Stimulated activated CD4-positive, alpha-beta T cell treated with anti-CD3 and anti-CD28 coated beads, Interleukin-1b, Interleukin-23, amount 100 ng/mL, for 4 hours (primary cell): Measurements from ENCODE around the gene APOA1.

Source experiments
- DNase-seq, 2 donors: peaks; one replicate each; pipeline ENCODE4 v3.0.0-alpha.2; 2020; ENCODE audit warnings: low read depth in 2 of 2

APOA1 gene

DNA sequence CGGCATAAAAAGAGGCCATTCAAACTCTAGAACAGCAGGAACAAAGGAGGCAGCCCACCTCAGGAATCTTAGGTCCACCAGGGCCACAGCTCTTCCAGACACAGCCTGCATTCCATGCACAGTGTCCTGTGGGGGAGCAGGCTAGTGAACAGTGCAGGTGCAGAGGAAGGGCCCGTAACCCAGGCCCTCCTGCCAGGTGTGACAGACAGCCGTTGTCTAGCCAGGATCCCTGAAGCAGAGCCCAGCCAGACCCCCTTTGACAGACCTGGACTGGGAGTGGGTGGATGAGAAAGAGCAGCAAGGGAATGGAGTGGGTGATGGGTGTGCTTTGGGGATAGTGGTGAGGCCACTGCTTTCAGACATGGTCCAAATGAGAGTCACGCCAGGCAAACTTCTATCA, 48.4 kb downstream of the APOA1 start:
- DNase-seq: no peak

DNA sequence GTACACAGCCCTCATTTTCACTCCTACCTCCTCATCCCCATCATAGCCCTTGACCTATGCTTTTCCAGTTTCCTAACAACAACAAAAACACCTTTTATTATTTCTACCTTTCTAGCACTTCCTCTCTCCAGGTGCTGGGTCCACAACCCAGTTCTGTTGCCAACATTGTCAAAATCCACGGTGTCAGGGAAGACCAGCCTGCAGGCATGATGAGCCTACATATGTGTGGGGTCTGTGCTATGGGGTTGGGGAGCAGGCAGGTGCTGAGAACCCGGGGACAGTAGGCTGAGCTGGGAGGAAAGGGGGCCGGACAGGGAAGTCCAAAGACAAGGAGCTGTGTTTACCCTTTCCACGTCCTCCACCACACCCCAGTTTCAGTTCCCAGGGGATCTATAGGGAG, 48.9 kb downstream of the APOA1 start:
- DNase-seq: no peak

DNA sequence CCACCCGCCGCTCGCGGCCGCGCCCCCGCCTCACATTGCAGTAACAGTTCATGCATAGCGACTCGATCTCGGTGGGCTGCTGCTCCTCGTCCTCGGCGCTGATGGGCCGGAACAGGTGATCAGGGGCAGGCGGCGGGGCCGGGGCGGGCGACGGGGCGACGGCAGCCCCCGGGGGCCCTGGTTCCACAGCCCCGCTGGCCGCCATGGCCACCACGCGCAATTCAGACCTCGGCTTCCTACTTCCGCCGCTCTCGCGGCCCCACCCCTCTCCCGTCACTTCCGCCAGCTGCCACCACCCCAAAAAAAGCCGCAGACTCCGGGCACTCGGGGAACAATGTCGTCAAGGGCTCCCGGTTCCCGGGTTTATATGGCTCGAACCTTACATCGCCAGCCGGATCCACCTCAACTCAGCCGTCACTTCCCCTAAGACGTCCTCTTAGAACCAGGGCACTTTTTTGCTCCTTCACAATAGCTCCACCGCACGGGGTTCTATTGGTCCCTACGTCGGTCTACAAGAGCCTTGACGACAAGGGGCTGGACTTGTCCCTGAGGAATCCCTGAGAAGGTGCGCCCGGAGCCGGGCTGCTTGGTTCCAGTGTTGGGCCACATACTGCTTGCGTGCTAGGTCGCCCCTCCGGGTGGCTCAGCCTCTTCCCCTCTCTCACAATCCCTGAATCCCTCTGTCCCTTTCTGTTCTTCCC, 49.5 kb downstream of the APOA1 start, which contains the start of gene ZPR1:
Gene ZPR1 (minus strand): TSS at position 238 of the 701 bp plus-strand sequence. CDS start 33 bp downstream, at position 205.
- DNase-seq: peak; percentile 68 to 76

DNA sequence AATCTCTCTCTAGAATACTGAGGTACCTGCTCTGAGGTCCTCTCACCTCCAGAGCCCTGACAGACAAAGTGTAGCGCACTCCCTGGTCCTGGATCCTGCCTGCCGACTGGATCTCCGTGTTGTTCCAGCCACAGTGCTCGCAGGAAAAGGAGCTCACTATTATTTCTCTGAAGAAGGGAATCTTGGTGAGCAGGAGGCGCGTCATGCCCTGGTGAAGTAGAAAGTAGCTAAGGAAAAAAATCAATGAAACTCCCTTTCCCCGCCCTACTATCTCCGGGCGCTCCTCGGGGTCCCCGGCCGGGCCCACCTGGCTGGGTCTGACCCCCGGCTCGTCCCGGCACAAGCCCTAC, 50.0 kb downstream of the APOA1 start:
- DNase-seq: no peak

DNA sequence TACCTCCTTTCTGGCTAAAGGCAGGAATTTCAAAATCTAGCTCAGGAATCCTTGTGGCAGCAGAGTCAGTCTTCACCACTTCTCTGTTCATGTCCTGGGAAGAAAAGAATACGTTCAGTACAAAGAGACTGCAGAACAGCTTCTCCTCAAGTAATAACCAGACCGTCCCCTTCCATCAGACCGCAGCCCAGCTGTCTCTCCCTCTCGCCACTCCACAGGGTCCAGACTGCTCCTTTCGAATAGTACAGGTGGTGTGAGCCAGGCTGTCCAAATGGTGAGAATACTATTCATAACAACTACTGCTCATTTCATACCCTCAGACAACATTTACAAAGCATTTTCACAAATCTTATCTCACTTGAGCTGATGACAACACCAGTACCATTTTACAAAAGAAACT, 50.5 kb downstream of the APOA1 start:
- DNase-seq: no peak

DNA sequence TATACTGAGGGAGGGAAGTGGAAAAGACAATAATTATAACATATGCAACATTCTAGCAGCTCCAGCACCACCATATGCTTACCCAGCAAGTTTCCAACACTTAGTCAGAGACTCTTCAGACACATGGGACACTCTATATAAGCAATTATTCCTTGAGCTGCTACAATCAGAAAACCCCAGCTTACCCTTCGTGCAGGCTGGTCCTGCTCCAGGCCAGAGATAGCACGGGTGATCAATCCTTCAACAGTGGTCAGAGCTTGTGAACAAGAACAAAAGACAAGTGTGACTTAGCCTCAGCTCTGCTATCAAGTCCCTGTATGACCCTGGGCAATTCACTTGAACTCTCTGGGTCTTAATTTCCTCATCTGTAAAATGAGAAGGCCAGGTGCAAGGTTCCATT, 51.1 kb downstream of the APOA1 start:
- no peak for DNase-seq
